Gastroesophageal sphincter (tissue), 4 donors: Measurements from ENCODE around the gene ARHGAP26. TPM values are rescaled to one million over a fixed set of nuclear protein-coding genes. Genes with fewer than 3 reads are reported as not detected.

Experiments used
- ATAC-seq: fragments of 150-250 bp; one replicate; pipeline ENCODE4 v1.9.1; 2016; ENCODE audit warnings: mild to moderate bottlenecking, moderate library complexity
- H3K27ac ChIP-seq, 4 donors: fragments of 200-600 bp; sonication (generic) in 3 of 4; 1 replicate in 3 of 4; 2 replicates in 1 of 4; pipeline ENCODE4 v1.5.1; 2016 to 2019
- H3K27me3 ChIP-seq: fragments of 200-600 bp; sonication (generic); one replicate; pipeline ENCODE4 v1.5.1; 2019
- H3K36me3 ChIP-seq, 2 donors: fragments of 200-600 bp; sonication (generic); one replicate each; pipeline ENCODE4 v1.5.1; 2019; ENCODE audit warnings: control low read depth in 1 of 2
- H3K4me1 ChIP-seq, 3 donors: fragments of 200-600 bp; sonication (generic); 1 replicate in 2 of 3; 2 replicates in 1 of 3; pipeline ENCODE4 v1.5.1; 2016 to 2019; ENCODE audit warnings: control low read depth in 2 of 3
- H3K4me3 ChIP-seq, 2 donors: fragments of 200-600 bp; sonication (generic); one replicate each; pipeline ENCODE4 v1.5.1; 2019; ENCODE audit warnings: mild to moderate bottlenecking in 1 of 2, moderate library complexity in 1 of 2
- H3K9me3 ChIP-seq, 3 donors: fragments of 200-600 bp; sonication (generic); one replicate each; pipeline ENCODE4 v1.5.1; 2017 to 2019; ENCODE audit warnings: control low read depth in 2 of 3
- EP300 ChIP-seq: sonication (generic); formaldehyde crosslinking; IDR thresholded peaks from one replicate; pipeline ENCODE4 v1.6.1; 2017; ENCODE audit warnings: antibody characterized with exemption, mild to moderate bottlenecking
- POLR2A ChIP-seq, 2 donors: fragments of 450-650 bp; IDR thresholded peaks; one replicate each; pipeline ENCODE4 v1.6.1; 2017; ENCODE audit warnings: antibody characterized with exemption in 2 of 2, mild to moderate bottlenecking in 2 of 2, moderate library complexity in 1 of 2
- POLR2AphosphoS5 ChIP-seq: sonication (generic); formaldehyde crosslinking; IDR thresholded peaks from one replicate; pipeline ENCODE4 v1.6.1; 2017; ENCODE audit warnings: antibody characterized with exemption
- WGBS, 2 donors: methylation state at CpG; one replicate each; pipeline ENCODE4 v1.1.5; 2018; ENCODE audit warnings: low coverage in 1 of 2; 5-methylcytosine and 5-hydroxymethylcytosine counted together
- total RNA-seq, 4 donors: library from RNA; depleted of rRNA; stranded (reverse); fragments of >200 nt; gene quantifications; one replicate each; pipeline ENCODE4 v1.1.0, GENCODE V29; 2016
- TF ChIP-seq, protein P1 (sequence below), 4 experiments: fragments of 200-600 bp in 2 of 4; fragments of 450-650 bp in 2 of 4; sonication (generic) in 1 of 4; IDR thresholded peaks; one replicate each; pipeline ENCODE4 v1.5.1; 2017 to 2019; ENCODE audit warnings: antibody characterized with exemption in 4 of 4, mild to moderate bottlenecking in 2 of 4, moderate library complexity in 2 of 4

Gene ARHGAP26
- total RNA-seq, 4 donors from 2014 or later = 15.2 to 41.7 (median 31.7) TPM

DNA sequence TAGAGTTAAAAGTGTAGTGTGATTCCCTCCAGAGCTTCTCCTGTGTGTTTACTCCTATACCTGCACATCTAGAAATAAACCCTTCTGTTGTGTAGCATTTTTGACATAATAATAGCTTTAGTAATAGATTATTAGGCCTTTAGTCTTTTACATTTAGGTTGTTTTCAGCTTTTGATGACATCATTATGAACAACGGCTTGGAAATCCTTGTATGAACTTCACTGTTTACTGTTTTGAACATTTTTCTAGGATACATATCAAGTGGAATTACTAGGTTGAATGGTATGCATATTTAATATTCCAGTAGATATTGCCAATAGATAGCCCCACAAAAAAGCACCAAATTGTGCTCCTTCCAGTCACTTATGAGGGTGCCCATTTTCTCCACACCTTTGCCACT is 174.0 kb downstream of the ARHGAP26 start:
- H3K27ac ChIP-seq = no peak overlapping the region
- no peaks in the 10 kb centered on the region for H3K9me3 ChIP-seq
- no peaks in the 10 kb centered on the region for H3K36me3 ChIP-seq
- no peak for ATAC-seq
- TF ChIP-seq, protein P1, sequence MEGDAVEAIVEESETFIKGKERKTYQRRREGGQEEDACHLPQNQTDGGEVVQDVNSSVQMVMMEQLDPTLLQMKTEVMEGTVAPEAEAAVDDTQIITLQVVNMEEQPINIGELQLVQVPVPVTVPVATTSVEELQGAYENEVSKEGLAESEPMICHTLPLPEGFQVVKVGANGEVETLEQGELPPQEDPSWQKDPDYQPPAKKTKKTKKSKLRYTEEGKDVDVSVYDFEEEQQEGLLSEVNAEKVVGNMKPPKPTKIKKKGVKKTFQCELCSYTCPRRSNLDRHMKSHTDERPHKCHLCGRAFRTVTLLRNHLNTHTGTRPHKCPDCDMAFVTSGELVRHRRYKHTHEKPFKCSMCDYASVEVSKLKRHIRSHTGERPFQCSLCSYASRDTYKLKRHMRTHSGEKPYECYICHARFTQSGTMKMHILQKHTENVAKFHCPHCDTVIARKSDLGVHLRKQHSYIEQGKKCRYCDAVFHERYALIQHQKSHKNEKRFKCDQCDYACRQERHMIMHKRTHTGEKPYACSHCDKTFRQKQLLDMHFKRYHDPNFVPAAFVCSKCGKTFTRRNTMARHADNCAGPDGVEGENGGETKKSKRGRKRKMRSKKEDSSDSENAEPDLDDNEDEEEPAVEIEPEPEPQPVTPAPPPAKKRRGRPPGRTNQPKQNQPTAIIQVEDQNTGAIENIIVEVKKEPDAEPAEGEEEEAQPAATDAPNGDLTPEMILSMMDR (IDR thresholded peaks at IDR 0.05) = no peak
- TF ChIP-seq POLR2AphosphoS5 = no peak
- H3K4me3 ChIP-seq = no peak overlapping the region
- no peaks in the 10 kb centered on the region for H3K27me3 ChIP-seq
- H3K4me1 ChIP-seq = peaks cover 0 to 24% (median 0%) of the 10 kb centered on the region in 3 donors
- 29 to 50% methylated on average over 1 of the region's 1 CpG for WGBS, 2 donors

DNA sequence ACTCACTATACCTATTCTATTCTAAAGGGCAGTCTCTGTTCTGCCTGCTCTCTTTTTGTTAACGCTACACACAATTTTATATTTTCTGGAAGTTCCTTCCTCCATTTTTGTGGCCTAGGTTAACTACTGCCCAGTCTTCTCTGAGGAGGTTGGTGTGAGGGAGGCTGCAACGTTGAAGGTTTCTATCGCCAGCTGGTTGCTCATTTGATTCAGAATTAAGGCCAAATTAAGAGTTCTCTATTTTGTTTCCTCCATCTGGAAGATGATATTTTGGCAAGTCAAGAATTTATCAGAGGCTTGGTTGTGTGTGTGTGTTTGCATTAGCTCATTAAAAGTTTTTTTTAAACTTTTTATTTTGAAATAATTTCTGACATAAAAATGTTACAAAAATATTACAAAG is 175.1 kb downstream of the ARHGAP26 start:
- no peak for TF ChIP-seq POLR2A (IDR thresholded peaks at IDR 0.05)
- TF ChIP-seq EP300 = no peak
- no peak for TF ChIP-seq POLR2AphosphoS5
- TF ChIP-seq, protein P1 (IDR thresholded peaks at IDR 0.05) = no peak
- Histone ChIP-seq H3K27me3 (no peaks in the 10 kb centered on the region), H3K4me1 (peaks cover 0 to 20% (median 0%) of the 10 kb centered on the region in 3 donors), H3K36me3 (no peaks in the 10 kb centered on the region), H3K4me3 (no peak overlapping the region), H3K27ac (no peak overlapping the region), H3K9me3 (no peaks in the 10 kb centered on the region)
- ATAC-seq = no peak
- 50 to 84% methylated on average over 2 to 3 of the region's 3 CpGs for WGBS, 2 donors

DNA sequence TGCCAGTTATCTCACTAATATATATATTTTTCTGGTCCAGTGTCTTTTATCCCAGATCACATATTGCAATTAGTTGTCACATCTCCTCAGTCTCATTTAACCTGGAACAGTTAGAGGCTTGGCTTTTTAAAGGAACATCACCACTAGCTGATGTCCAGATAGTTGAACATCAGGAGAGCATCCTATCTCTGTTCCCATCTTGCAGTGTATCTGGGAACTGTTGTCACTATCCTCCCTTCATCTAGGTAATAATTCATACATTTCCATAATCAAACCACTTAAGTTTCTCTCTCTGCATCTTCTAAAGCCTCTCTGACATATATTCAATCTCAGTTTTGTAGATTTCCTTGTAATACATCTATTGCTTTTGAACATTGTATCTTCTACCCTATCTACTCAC is 175.7 kb downstream of the ARHGAP26 start:
- Histone ChIP-seq H3K9me3 (no peaks in the 10 kb centered on the region), H3K4me1 (peaks cover 0 to 20% (median 0%) of the 10 kb centered on the region in 3 donors), H3K27ac (no peak overlapping the region), H3K36me3 (no peaks in the 10 kb centered on the region), H3K27me3 (no peaks in the 10 kb centered on the region), H3K4me3 (no peak overlapping the region)
- no peak for ATAC-seq
- TF ChIP-seq POLR2AphosphoS5 = no peak
- no peak for TF ChIP-seq POLR2A (IDR thresholded peaks at IDR 0.05)
- TF ChIP-seq, protein P1 (IDR thresholded peaks at IDR 0.05) = no peak
- TF ChIP-seq EP300 = no peak

DNA sequence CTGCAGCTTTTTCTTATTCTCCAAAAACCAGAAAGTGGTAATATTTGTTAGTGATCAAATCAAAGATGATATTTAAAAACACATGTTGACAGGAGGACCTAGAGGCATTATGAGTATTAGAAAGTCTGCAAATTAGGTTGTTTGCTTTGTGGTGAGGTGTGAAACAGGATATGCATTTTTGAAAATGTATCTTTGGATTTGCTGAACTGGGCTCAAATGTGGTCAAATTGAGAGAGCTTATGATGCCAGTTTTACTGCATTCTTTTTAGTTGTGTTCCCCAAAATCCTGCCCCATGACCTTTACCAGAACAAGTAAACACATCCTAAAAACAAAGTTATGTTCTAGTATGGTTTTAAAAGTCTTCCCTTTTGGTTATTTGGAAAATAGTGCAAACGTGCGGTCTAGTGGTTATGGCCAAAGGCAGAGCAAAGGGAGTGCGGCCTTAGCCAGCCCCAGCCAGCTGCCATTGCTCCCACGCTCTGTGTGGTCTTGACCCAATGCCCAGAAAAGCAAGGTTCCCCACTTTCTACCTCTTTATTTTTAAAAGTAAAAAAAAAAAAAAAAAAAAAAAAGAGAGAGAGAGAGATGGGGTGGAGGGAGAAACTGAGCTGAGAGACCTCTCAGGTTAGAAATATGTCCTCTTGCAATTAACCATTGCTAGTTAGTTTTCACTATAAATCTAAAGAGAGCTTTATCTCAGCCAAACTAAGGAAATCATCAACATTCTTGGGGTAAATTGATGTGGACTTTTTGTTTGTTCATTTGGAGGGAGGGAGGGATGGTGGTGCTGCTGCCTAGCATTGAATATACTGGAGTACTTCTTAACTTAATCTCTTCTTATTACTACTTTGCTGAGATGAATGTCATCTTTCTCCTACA is 176.6 kb downstream of the ARHGAP26 start:
- Histone ChIP-seq H3K27ac (no peak overlapping the region), H3K4me3 (no peak overlapping the region), H3K27me3 (no peaks in the 10 kb centered on the region), H3K36me3 (no peaks in the 10 kb centered on the region), H3K4me1 (peaks cover 0 to 20% (median 0%) of the 10 kb centered on the region in 3 donors), H3K9me3 (no peaks in the 10 kb centered on the region)
- TF ChIP-seq EP300 (no peak), POLR2AphosphoS5 (no peak), POLR2A (IDR thresholded peaks at IDR 0.05) (no peak)
- TF ChIP-seq, protein P1 (IDR thresholded peaks at IDR 0.05) = no peak
- ATAC-seq = no peak
- 65 to 100% methylated on average over 1 to 2 of the region's 4 CpGs for WGBS, 2 donors

DNA sequence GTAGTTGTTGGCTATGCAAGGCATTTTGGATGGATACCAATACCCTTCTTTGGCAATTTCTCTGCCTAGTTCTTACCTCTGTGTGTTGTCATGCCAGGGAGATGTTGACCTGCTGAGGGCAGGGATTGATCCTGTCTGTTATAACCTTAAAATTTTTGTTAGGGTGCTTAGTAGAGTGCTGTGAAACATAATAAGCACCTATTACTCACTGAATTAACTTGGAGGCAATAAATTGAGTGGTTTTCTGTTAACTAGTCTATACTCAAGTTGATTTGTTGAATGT is 177.2 kb downstream of the ARHGAP26 start:
- Histone ChIP-seq H3K9me3 (no peaks in the 10 kb centered on the region), H3K27ac (no peak overlapping the region), H3K27me3 (no peaks in the 10 kb centered on the region), H3K36me3 (no peaks in the 10 kb centered on the region), H3K4me3 (no peak overlapping the region), H3K4me1 (peaks cover 0 to 20% (median 0%) of the 10 kb centered on the region in 3 donors)
- TF ChIP-seq EP300 = no peak
- no peak for TF ChIP-seq POLR2AphosphoS5
- TF ChIP-seq, protein P1 (IDR thresholded peaks at IDR 0.05) = no peak
- TF ChIP-seq POLR2A (IDR thresholded peaks at IDR 0.05) = no peak
- ATAC-seq = no peak
